Measurements from ENCODE around the gene RAB10.
"Not testable (repeated sequence)": the region's sequence is repeated elsewhere in the genome, so short reads cannot be mapped to it uniquely, and the experiment has no call there.

RAB10 gene

DNA sequence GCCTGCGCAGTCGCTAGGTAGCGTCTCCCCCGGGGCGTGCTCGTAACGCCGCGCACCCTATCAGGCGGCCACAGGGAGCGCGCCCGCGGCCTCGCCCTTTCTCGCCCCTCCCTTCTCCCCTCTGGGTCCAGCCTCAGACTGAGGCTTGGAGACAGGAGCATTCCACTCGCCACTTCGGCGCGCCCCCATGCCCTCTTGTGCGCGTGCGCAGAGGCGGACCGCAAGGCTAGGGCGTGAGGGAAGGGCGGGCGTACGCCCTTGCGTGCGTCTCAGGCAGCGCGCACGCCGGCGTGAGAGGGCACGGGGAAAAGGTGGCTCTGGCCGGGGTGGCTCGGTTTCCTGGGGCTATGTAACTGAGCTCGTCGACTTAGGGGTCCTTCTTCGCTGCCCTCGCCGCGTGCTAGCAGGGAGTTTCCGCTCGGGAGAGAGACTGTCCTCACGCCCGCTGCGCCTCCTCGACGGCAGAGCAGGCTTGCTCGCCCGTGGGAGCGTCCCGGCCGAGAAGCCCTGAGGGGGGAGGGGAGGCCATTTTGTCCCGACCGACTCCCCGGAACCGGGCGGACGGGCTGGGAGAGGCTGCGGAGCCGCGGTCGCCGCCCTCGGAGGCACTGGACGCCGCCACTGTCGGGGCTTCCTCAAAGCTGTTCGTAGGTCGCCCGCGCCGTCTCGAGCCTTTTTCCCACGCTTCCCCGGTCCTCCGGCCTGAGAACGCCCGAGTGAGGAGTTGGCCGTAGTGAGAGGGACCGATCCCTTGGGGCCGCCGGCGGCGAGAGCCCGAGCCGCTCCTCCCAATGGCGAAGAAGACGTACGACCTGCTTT lies at the start of gene RAB10:
TSS of gene RAB10 (plus strand) at position 267 of the 819 bp plus-strand sequence. CDS start at position 792, 525 bp downstream.
- DNase-seq: peak; percentile 98

DNA sequence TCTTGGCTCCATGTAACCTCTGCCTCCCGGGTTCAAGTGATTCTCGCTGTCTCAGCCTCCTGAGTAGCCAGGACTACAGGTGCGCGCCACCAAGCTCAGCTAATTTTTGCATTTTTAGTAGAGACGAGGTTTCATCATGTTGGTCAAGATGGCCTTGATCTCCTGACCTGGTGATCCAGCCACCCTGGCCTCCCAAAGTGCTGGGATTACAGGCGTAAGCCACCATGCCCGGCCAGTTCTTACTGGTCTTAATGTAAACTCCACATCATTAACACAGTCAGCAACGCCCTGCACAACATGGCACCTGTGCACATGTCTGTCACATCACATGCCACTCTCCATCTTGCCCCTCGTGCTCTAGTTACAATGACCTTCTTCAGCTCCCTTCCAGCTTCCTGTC lies 45.8 kb upstream of the RAB10 start:
- no peak for DNase-seq

DNA sequence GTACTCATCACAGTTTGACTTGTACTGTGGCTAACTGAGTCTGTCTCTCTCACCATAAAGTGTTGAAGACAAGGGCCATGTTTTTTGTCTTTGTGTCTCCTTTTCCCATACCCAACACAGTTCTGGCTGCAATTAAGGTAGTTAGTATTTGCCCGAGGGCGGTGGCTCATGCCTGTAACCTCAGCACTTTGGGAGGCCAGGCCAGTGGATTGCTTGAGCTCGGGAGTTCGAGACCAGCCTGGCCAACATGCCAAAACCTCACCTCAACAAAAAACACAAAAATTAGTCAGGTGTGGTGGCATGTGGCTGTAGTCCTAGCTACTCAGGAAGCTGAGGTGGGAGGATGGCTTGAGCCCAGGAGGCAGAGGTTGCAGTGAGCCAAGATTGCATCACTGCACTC lies 44.7 kb upstream of the RAB10 start:
- DNase-seq: no peak

DNA sequence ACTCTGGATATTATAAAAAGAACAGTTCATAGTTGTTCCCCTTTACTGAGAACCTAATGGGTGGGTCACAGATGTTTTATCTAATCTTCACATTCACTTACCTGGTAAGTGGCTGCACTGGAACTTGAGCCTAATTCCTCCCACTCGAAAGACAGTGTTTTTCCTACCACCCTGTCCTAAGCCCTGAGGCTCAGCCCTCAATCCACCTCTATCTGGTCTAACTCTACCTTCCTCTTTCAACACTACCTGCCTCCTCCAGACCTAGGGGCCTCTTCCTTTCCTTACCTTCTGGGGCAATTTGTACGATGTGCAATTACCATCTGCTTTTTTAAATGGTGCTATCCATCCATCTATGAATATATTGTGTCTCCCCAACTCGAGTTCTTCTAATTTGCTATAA lies 41.9 kb upstream of the RAB10 start:
- no peak for DNase-seq

DNA sequence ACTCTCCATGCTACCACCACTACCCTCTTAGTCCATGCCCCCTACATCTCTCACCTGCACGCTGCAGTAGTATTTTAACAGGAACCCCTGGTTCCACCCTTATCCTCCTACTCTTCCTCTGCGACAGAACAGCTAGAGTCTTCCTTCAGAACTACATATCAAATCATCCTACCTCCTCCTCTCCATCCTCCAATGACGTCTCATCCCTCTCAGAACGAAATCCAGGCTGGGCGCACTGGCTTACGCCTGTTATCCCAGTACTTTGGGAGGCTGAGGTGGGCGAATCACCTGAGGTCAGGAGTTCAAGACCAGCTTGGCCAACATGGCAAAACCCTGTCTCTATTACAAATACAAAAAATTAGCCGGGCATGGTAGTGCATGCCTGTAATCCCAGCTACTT lies 41.3 kb upstream of the RAB10 start:
- DNase-seq: no peak

DNA sequence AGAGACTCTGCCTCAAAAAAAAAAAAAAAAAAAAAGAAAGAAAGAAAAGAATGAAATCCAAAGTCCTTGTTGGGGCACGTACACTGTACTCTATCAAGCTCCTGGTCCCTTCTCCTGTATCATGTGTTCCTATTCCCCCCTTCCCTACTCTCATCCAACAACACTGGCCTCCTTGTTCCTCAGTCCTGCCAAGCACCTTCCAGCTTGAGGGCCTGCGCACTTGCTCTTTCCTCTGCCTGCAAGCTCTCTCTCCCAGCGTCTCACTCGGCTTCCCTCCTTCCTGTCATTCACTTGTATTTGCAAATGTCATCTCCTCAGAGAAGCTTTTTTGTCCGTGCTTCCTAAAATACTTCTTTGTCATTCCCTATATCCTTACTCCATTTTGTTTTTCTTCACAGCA lies 40.8 kb upstream of the RAB10 start:
- DNase-seq: no peak

DNA sequence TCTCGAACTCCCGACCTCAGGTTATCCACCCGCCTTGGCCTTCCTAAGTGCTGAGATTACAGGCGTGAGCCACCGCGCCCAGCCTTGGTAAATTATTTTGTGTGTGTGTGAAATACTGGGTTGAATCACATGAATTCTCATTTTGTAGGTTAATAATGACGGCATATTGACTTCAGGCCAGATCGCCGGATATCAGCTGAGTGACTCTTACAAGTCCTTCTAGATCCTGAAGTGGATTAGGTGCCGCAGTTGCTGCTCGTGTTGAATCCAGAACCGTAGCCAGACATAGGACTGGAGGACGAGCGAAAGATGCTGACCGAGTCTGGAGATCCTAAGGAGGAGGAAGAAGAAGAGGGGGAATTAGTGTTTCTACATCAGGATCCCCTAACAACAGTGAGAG lies 39.4 kb upstream of the RAB10 start:
- no peak for DNase-seq

DNA sequence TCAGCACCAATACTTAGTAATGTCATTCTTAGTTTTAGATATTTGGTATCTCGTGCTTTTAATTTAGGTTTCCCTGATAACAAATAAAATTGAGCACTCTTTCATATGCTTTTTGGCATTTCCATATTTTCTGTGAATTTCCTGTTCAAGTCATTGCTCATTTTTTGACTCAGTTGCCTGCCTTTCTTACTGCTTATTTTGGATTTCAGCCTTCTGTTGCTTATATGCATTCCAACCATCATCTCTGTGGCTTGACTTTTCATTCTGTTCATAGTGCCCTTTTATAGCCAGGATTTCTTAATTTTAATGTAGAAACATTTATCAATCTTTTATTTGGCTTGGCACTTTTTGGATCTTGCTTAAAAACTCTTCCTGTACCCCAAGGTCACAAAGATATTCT lies 37.0 kb upstream of the RAB10 start:
- DNase-seq: no peak

DNA sequence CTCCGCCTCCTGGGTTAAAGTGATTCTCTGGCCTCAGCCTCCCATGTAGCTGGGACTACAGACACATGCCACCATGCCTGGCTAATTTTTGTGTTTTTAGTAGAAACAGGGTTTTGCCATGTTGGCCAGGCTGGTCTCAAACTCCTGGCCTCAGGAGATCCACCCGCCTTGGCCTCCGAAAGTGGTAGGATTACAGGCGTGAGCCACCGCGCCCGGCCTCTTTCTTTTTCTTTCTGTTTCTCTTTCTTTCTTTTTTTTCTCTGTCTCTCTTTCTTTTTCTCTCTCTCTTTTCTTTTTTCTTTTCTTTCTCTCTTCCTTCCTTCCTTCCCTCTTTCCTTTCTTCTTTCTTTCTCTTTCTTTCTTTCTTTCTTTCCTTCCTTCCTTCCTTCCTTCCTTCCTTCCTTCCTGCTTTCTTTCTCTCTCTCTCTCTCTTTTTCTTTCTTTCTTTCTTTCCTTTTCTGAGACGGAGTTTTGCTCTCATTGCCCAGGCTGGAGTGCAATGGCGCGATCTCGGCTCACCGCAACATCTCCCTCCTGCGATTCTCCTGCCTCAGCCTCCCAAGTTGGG lies 35.0 kb upstream of the RAB10 start:
- DNase-seq: not testable (repeated sequence)

DNA sequence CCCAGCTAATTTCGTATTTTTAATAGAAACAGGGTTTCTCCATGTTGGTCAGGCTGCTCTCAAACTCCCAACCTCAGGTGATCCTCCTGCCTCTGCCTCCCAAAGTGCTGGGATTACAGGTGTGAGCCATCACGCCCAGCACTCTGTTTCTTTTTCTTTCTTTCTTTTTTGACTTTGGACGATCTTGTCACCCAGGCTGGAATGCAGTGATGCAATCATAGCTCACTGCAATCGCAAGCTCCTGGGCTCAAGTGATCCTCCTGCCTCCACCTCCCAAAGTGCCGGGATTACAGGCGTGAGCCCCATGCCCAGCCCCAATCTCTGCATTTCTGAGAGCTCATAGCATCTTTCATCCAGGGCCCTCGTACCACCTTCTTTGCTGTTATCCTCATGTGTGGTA lies 34.5 kb upstream of the RAB10 start:
- DNase-seq: not testable (repeated sequence)

DNA sequence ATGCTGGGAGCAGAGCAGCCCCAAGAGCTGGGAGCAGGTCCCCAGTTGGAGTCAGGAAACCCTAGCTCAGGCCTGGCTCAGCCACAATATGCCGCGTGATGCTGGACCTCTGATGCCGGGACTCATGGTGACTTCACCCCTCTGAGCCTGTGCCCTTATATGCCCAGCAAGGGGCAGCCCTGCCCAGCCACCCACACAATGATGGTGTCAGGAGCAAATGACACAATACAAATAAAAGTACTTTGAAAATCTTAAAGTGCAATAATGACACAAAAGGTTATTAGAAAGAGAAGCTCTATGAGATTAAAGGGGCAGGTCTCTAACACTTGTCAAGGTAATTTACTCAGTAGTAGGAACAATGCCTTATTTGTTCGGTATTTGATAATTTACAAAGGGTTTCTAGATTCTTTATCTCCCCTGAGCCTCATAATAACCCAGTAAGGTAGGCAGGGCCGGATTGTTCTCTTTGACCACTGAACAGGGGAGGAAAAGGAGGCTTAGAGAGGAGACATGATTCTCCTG lies 33.3 kb upstream of the RAB10 start:
- no peak for DNase-seq

DNA sequence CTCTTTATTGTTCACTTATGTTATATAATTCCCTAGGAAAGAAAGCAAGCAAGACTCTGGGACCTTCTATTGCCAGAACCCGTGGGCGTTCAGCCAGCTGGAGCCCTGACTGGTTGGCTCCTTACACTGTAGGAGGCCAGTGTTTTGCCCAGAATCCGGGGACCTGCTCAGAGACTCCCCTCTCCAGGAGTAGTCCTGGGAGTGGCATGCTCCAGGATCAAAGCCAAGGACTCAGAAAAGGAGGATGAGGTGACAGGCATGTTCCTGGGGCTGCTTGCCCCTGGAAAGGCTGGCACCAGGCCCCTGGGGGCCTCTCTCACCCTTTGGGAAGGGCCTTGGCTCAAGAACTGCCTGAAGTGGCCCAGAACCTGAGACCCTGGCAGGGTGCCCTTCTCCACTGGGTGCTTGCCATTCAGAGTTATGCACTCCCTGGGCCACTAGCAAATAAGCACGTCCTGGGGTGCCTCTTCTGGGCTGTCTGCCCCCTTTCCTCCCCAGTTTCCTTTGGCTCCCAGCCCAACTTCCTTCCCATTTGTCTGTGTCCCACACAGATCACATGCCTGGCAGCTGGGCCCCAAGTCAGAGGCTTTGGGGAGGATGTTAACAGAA lies 32.0 kb upstream of the RAB10 start:
- DNase-seq: no peak

DNA sequence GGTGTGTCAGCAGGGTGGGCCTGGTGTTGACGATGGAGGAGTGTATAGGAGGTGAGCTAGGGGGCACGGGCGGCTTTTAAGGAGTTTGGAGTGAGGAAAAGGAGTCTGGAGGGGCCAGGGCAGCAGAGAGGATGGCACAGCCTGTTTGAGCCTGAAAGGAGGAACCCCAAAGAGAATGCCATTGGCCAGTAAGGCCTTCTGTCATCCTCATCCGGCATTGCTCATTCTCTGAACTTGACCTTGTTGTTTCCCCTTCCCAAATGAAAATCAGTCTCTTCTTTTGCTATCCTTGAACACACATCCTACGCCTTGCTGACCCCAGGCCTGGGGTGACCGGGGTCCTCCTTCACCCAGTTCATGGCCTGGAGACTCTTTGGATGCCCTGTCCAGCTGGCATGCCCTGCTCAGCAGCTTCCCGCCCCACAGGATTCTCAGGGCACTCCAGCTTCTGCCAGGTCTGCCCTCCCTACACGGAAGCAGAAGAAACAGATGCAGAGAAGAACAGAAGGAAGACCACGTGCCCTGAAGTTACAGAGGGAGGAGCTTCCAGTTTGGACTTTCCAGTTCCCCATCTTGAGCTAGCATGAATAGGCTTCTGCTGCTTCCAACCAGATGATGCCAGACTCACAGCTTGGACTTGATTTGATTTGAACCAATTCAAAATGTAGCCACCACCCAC lies 31.1 kb upstream of the RAB10 start:
- DNase-seq: no peak

DNA sequence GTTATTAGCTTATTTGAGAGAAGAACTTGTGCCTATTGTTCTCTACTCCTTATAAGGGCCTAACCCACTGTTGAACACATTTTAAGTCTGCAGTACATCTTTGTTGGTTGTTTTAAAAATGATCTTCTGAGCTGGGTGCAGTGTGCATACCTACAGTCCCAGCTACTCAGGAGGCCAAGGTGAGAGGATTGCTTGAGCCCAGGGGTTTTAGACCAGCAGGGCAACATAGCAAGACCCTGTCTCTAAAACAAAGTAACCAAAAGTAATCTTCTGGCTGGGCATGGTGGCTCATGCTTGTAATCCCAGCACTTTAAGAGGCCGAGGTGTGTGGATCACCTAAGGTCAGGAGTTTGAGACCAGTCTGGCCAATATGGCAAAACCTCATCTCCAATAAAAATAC lies 25.8 kb upstream of the RAB10 start:
- no peak for DNase-seq

DNA sequence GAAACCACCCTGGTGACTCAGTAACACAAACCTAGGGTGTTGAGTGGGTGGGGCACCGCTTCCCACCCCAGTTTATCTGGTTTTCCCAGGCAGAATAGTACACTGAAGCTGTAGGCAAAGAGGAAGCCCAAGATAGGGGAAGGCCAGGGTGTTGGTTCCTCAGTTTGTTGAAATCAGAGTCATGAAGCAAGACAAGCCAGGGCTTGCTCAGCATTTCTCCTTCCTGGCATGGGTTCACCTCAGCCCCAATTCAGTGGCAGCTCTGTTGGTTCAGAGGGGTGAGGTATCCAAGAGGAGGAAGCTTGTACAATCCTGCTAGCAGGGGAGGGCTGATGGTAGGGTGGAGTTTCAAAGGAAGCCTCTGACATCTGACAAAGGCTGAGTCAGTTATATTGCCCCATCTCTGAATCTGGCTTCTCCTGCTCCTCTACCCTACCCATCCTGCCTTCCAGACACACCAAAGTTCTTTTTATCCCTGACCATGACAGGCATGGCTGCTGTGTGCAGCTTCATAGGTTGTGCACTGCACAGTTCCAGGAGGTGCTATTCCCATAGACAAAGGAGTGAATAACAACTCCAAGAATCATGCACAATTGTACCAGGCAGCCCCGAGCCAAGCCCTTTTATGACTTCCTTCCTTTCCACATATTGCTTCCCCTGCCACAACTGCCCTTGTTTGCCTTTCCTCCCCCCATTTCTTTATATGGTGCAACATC lies 24.9 kb upstream of the RAB10 start:
- no peak for DNase-seq

DNA sequence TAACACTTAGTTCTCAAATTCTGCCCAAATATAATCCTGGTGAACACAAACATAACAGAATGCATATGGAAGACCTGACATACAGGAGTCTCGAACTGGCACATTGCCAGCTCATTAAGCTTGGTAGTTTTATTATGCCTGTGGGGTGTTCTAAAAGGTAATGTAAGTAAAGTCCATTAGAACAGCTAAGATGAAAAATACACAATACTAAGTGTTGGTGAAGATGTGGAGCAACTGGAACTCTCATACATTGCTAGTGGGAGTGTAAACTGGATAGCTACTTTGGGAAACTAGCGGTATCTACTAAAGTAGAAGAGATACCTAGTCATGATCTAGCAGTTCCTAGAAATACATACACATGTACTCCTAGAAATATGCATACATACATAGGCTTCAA lies 24.3 kb upstream of the RAB10 start:
- no peak for DNase-seq

DNA sequence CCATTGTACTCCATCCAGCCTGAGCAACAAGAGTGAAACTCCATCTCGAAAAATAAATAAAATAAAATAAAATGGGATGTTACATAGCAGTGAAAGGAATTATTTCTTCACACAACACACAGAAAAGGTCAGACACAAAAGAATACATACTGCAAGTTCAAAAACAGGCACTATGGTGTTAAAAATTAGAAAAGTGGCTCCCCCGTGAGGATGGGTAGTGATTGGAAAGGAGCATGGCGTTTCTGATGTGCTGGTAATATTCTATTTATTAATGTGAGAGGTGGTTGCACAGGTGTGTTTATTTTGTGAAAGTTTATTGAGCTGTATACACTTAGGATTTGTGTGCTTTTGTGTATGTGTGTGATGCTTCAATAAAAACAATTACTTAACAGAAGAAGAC lies 22.9 kb upstream of the RAB10 start:
- DNase-seq: no peak

DNA sequence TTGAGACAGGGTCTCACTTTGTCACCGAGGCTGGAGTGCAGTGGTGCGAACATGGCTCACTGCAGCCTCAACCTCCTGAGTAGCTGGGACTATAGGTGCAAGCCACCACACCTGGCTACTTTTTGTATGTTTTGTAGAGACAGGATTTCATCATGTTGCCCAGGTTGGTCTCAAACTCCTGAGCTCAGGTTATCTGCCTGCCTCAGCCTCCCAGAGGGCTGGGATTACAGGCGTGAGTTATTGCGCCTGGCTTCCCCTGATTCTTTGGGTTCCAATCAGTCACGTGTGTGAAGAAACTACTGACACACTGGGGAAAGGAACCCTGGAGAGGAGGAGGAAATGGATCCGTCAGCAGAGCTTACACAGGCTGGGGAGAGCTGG lies 22.3 kb upstream of the RAB10 start:
- DNase-seq: no peak

DNA sequence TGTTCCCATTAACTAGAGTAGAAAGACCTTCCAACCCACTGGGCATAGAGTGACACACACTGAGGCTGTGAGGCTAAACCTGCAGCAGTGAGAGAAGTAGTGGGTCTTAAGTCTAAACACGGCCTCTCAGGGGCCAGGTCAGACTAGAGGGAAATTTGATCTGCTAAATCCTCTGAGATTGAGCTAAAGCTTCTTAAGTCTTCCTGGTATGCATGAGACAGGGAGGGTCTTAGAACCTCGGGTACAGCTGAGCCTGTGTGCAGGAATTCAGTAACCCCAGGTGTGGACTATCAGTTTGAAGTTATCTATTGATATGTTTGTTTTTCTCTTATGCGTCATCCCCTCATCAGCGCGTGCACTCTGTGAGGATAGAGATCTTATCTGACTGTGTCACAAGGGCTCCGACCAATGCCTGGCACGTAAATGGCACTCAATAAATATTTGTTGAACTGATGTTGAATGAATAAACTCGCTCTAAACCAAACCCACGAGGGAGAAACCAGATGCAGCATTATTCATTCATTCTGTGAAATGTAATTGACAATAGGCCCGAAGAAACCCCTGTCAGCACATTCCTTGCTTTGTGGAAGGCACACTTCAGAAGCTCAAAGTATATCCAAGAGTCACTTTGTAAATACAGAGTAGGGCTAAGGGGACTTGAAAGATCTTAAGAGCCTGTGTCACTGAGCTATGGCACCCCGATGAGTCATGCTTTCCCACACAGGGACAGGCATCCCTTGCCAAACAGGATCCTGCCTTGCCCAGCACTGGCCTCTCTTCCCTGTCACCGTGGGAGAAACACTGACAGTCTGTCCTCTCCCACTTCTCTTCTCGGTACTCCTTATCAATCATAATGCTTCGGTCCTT lies 21.7 kb upstream of the RAB10 start:
- peak; percentile 77 for DNase-seq

DNA sequence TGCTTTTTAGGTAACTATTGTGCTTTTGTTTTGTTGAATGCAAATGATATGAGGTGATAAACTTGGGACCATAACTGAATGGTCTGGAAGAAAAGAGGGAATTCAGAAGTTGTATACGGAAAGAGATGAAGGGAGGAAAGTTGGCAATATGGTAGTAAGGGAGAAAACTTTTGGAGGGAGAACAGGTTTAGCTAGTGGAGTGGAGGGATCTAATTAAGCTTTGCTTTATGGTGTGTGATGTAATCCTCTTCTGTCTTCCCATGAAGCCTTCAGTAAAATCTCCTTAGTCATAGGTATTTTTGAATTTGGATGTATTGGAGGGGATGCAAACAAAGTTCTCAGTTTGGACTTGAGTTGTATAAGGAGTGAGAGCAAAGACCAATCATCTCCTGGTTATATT lies 20.2 kb upstream of the RAB10 start:
- no peak for DNase-seq

DNA sequence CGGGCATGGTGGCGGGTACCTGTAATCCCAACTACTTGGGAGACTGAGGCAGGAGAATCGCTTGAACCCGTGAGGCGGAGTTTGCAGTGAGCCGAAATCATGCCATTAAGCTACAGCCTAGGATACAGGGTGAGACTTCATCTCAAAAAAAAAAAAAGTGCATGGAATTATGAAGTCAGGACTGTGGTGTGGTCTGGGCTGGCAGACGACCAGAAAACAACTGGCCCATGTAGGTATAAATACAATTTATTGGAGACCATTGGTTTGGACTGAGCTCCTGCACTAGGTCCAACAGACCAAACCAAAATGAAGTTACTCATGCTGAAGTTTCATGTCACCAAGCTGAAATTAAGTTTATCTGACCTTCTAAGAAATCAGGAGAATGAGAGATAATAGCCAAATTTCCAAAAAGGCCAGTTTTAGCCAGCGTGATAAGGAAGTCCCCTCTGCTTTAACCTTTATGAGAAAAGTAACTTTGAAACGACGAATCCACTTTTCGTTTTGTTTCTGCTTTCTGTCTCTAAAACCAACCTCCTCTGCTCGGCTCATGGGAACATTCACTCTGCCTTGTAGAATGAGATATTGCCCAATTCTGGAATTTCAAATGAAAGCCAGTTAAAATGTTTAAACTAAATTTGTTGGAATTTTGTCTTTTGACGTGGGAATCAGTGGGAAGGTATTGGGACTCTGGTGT lies 17.7 kb upstream of the RAB10 start:
- no peak for DNase-seq

All from DMS153 (cell line).